GM21423 (cell line): ENCODE results near the gene STOX2.
"Not testable (repeated sequence)": the region's sequence is repeated elsewhere in the genome, so short reads cannot be mapped to it uniquely, and the experiment has no call there.

Experiments
- ATAC-seq: cut with Tn5 transposase; IDR thresholded peaks from one replicate; pipeline ENCODE4 v1.9.1; 2021; ENCODE audit warnings: mild to moderate bottlenecking, moderate library complexity; ENCODE audit not compliant: unreplicated experiment

Gene STOX2

GRCh38 chr4:184019667-184020623 lies 114.8 kb downstream of the STOX2 start:
- no peak for ATAC-seq

GRCh38 chr4:184021389-184021788 lies 116.3 kb downstream of the STOX2 start:
- no peak for ATAC-seq

GRCh38 chr4:184022679-184023383 lies 117.7 kb downstream of the STOX2 start:
- ATAC-seq, result no peak

GRCh38 chr4:184024637-184025036 lies 119.5 kb downstream of the STOX2 start:
- ATAC-seq, result no peak

- ATAC-seq, result no peak
These were observed 123.7 kb downstream of the STOX2 start for GRCh38 chr4:184028561-184029374.

- ATAC-seq, result no peak
These were observed 124.9 kb downstream of the STOX2 start for GRCh38 chr4:184030036-184030435.

- ATAC-seq, result no peak
These were observed 125.7 kb downstream of the STOX2 start for GRCh38 chr4:184030764-184031163.

GRCh38 chr4:184032091-184032490 lies 127.0 kb downstream of the STOX2 start:
- ATAC-seq, result no peak

GRCh38 chr4:184039963-184040383 lies 134.9 kb downstream of the STOX2 start:
- ATAC-seq, result no peak

- no peak for ATAC-seq
These were observed 136.0 kb downstream of the STOX2 start for GRCh38 chr4:184041156-184041555.

GRCh38 chr4:184046148-184046547 lies 141.0 kb downstream of the STOX2 start:
- no peak for ATAC-seq

- not testable (repeated sequence) for ATAC-seq
These were observed 146.2 kb downstream of the STOX2 start for GRCh38 chr4:184051262-184051661.

- ATAC-seq, result no peak
These were observed 147.5 kb downstream of the STOX2 start for GRCh38 chr4:184052616-184053015.

- no peak for ATAC-seq
These were observed 148.3 kb downstream of the STOX2 start for GRCh38 chr4:184053434-184053833.

GRCh38 chr4:184056877-184057276 lies 151.8 kb downstream of the STOX2 start:
- ATAC-seq, result no peak

- no peak for ATAC-seq
These were observed 152.9 kb downstream of the STOX2 start for GRCh38 chr4:184058026-184058425.

GRCh38 chr4:184059099-184059498 lies 154.0 kb downstream of the STOX2 start:
- ATAC-seq, result no peak

GRCh38 chr4:184061582-184061981 lies 156.5 kb downstream of the STOX2 start:
- ATAC-seq, result no peak

GRCh38 chr4:184062769-184063168 lies 157.7 kb downstream of the STOX2 start:
- no peak for ATAC-seq

GRCh38 chr4:184064877-184065276 lies 159.8 kb downstream of the STOX2 start:
- ATAC-seq, result no peak
